Endothelial cell of umbilical vein (primary cell): ENCODE data around the gene ERGIC1. TPM values are rescaled to one million over a fixed set of nuclear protein-coding genes. Genes with fewer than 3 reads are reported as not detected.

Source experiments
- BruUV-seq: library from RNA; stranded (reverse); fragments of 400-500 nt; replicated peaks from 2 replicates; lab custom pipeline; 2021; lab: Mats Ljungman, UMichigan
- CTCF ChIA-PET: fragments of 300-600, 350-600 bp; sonication (Branson Sonifier 250); formaldehyde crosslinking; loops from one replicate; lab custom pipeline; 2021; ENCODE audit warnings: antibody characterized with exemption, inconsistent platforms; lab: Charles Lee
- POLR2A ChIA-PET: fragments of 300-600, 350-600 bp; sonication (Branson Sonifier 250); formaldehyde crosslinking; loops from one replicate; lab custom pipeline; 2021; ENCODE audit warnings: antibody characterized with exemption, inconsistent platforms; lab: Charles Lee
- DNase-seq: peaks from one replicate; pipeline ENCODE4 v3.0.0-alpha.2; 2011; ENCODE audit warnings: low read depth, low spot score
- FAIRE-seq: peaks from 2 replicates; lab custom pipeline; 2011; peaks lifted over from hg19 to GRCh38; lab: Jason Lieb, UNC
- H2AFZ ChIP-seq: 2 replicates; pipeline ENCODE4 v1.6.0; 2012; ENCODE audit warnings: low read depth, low read length, control low read depth, inconsistent platforms
- H3K27ac ChIP-seq: 2 replicates; pipeline ENCODE4 v1.5.1; 2011; ENCODE audit warnings: low read depth, mild to moderate bottlenecking, control low read depth, low read length, moderate library complexity; ENCODE audit not compliant: insufficient read depth
- H3K27me3 ChIP-seq, 2 experiments: 2 replicates each; pipeline versions ENCODE4 v1.6.0 to v1.6.1; 2011; ENCODE audit warnings: low read length in 2 of 2, mixed read lengths in 1 of 2; ENCODE audit not compliant: control insufficient read depth in 2 of 2, insufficient read depth in 2 of 2
- H3K36me3 ChIP-seq, 2 experiments: 2 replicates in 1 of 2; 3 replicates in 1 of 2; pipeline ENCODE4 v1.5.1; 2011; ENCODE audit warnings: low read length in 2 of 2, mild to moderate bottlenecking in 1 of 2, moderate library complexity in 1 of 2; ENCODE audit not compliant: control insufficient read depth in 2 of 2, insufficient read depth in 2 of 2; ENCODE audit errors: extremely low read depth in 1 of 2
- H3K4me1 ChIP-seq: 3 replicates; pipeline ENCODE4 v1.5.1; 2011; ENCODE audit warnings: mild to moderate bottlenecking, low read length; ENCODE audit not compliant: control insufficient read depth, insufficient read depth; ENCODE audit errors: extremely low read depth
- H3K4me2 ChIP-seq: 2 replicates; pipeline ENCODE4 v1.6.1; 2011; ENCODE audit warnings: low read length, control low read depth, mixed read lengths; ENCODE audit not compliant: insufficient read depth
- H3K4me3 ChIP-seq, 3 experiments: fragments of 200-600 bp in 1 of 3; sonication (generic), shearing (Covaris generic) in 1 of 3; replicated peaks in 1 of 3; 2 replicates each; pipeline ENCODE4 v1.5.1; 2011 to 2016; ENCODE audit warnings: control low read depth in 3 of 3, low read length in 3 of 3, mild to moderate bottlenecking in 2 of 3, inconsistent platforms in 1 of 3, low read depth in 1 of 3, moderate library complexity in 1 of 3; ENCODE audit not compliant: insufficient read depth in 1 of 3
- H3K79me2 ChIP-seq: 2 replicates; pipeline ENCODE4 v1.6.0; 2012; ENCODE audit warnings: low read length, inconsistent platforms; ENCODE audit not compliant: control insufficient read depth, insufficient read depth
- H3K9ac ChIP-seq: replicated peaks from 2 replicates; pipeline ENCODE3; 2011; ENCODE audit warnings: low read length, control low read depth; ENCODE audit not compliant: insufficient read depth; ENCODE audit errors: extremely low read depth
- H3K9me1 ChIP-seq: replicated peaks from 3 replicates; pipeline ENCODE4 v1.6.0; 2011; ENCODE audit warnings: mild to moderate bottlenecking, low read length; ENCODE audit not compliant: control insufficient read depth, insufficient read depth; ENCODE audit errors: extremely low read depth
- H3K9me3 ChIP-seq: replicated peaks from 2 replicates; pipeline ENCODE4 v1.5.1; 2012; ENCODE audit warnings: low read length, inconsistent platforms; ENCODE audit not compliant: control insufficient read depth, insufficient read depth
- H4K20me1 ChIP-seq: replicated peaks from 2 replicates; pipeline ENCODE3; 2011; ENCODE audit warnings: mild to moderate bottlenecking, low read length; ENCODE audit not compliant: control insufficient read depth, insufficient read depth; ENCODE audit errors: extremely low read depth
- CTCF ChIP-seq, 2 donors: IDR thresholded peaks; 1 replicate in 1 of 2; 2 replicates in 1 of 2; pipeline ENCODE4 v1.5.1; 2011; ENCODE audit warnings: low read length in 2 of 2, mild to moderate bottlenecking in 2 of 2, moderate library complexity in 2 of 2, control low read depth in 1 of 2, inconsistent platforms in 1 of 2, low read depth in 1 of 2; ENCODE audit not compliant: insufficient read depth in 1 of 2; ENCODE audit errors: extremely low read depth in 1 of 2
- EZH2 ChIP-seq: IDR thresholded peaks from 2 replicates; pipeline ENCODE4 v1.6.1; 2012; ENCODE audit warnings: borderline replicate concordance, low read depth, mild to moderate bottlenecking, moderate library complexity, low read length, inconsistent platforms; ENCODE audit not compliant: severe bottlenecking
- FOS ChIP-seq: IDR thresholded peaks from 2 replicates; pipeline ENCODE4 v1.6.1; 2011; ENCODE audit warnings: mild to moderate bottlenecking, low read length, moderate library complexity, borderline replicate concordance; ENCODE audit not compliant: insufficient read depth
- GATA2 ChIP-seq: IDR thresholded peaks from 2 replicates; pipeline ENCODE4 v1.7.0; 2011; ENCODE audit warnings: low read depth, mild to moderate bottlenecking, moderate library complexity, mixed read lengths, low read length; ENCODE audit not compliant: insufficient read length, insufficient read depth
- JUN ChIP-seq: IDR thresholded peaks from 2 replicates; pipeline ENCODE4 v1.6.1; 2011; ENCODE audit warnings: borderline replicate concordance, low read depth; ENCODE audit not compliant: insufficient read length, insufficient read depth
- MAX ChIP-seq: IDR thresholded peaks from 2 replicates; pipeline ENCODE4 v1.6.1; 2011; ENCODE audit not compliant: insufficient read depth, insufficient read length
- MYC ChIP-seq: IDR thresholded peaks from one replicate; pipeline ENCODE4 v1.6.1; 2011; ENCODE audit warnings: mild to moderate bottlenecking, low read depth, low read length
- POLR2A ChIP-seq: IDR thresholded peaks from 2 replicates; pipeline ENCODE4 v1.6.1; 2012; ENCODE audit warnings: low read depth, mild to moderate bottlenecking, control low read depth, low read length
- POLR2AphosphoS5 ChIP-seq: IDR thresholded peaks from 2 replicates; pipeline ENCODE4 v1.6.1; 2012; ENCODE audit warnings: low read depth, mild to moderate bottlenecking, control low read depth, low read length, moderate library complexity; ENCODE audit not compliant: insufficient read depth
- dilution Hi-C: fragments of 300-500 bp; cut with MboI; formaldehyde crosslinking; loops from one replicate; pipeline ENCODE4 v1.15.0; 2019; ENCODE audit warnings: low sequenced_read_pairs; ENCODE audit not compliant: extremely low pct_ligation_motif_present
- intact Hi-C: fragments of 100-400 bp; cut with micrococcal nuclease; formaldehyde crosslinking; loops from one replicate; pipeline ENCODE4 v1.10.0; 2022
- polyA plus RNA-seq, 4 experiments: library from polyadenylated mRNA; depleted of rRNA in 3 of 4; stranded (reverse) in 3 of 4; unstranded in 1 of 4; fragments of >200 nt; gene quantifications; 2 replicates each; pipeline versions ENCODE4 v1.2.1 to v1.2.3, GENCODE V29; 2011 to 2012; ENCODE audit warnings: missing spikeins in 1 of 4
- total RNA-seq: library from RNA; stranded (reverse); gene quantifications from 2 replicates; pipeline ENCODE4 v1.2.3, GENCODE V29; 2021

ERGIC1 gene
- total and polyA plus RNA-seq, 2 donors (not counting 3 experiments of a cell fraction or from before 2014, with no cell fraction given), result 105 to 109 TPM

GRCh38 chr5:172790496-172790889, 43.6 kb upstream of the ERGIC1 start:
- no TSS peak for BruUV-seq
- DNase-seq, result no peak
- Histone ChIP-seq H3K79me2 (no peaks in the 10 kb centered on the region), H3K9me1 (no peaks in the 10 kb centered on the region), H3K4me1 (peaks cover 35% of the 10 kb centered on the region), H3K9me3 (no peaks in the 10 kb centered on the region), H3K9ac (no peak overlapping the region), H3K4me3 (no peak overlapping the region), H4K20me1 (no peaks in the 10 kb centered on the region), H2AFZ (no peak overlapping the region), H3K27ac (no peak overlapping the region), H3K4me2 (no peak overlapping the region), H3K36me3 (no peaks in the 10 kb centered on the region), H3K27me3 (no peaks in the 10 kb centered on the region)
- TF ChIP-seq MAX (no peak), MYC (no peak), FOS (no peak), JUN (no peak), CTCF (IDR thresholded peaks at IDR 0.05; ENCODE audit: extremely low read depth in 1 of 2, insufficient read depth in 1 of 2, low read depth in 1 of 2, low read length in 2 of 2) (no peak), EZH2 (no peak), POLR2A (no peak), POLR2AphosphoS5 (no peak), GATA2 (no peak)
- ChIA-PET POLR2A (interaction anchor here (0.7 kb wide), 1 partner anchor 12 kb away, joined by 3 read pairs; no protein-coding TSS in a partner anchor), CTCF (no interaction called here)
- dilution Hi-C loops (no loop called here), intact Hi-C loops (no loop called here)
- no peak for FAIRE-seq
